ENCODE measurements around the gene COQ10A. TPM values are rescaled to one million over a fixed set of nuclear protein-coding genes. Genes with fewer than 3 reads are reported as not detected.
A peak's percentile ranks its signal among the peaks of the same experiment; 100 is the strongest.

The COQ10A gene
- total RNA-seq, 1 donor from 2014 or later = 23.6 TPM

- Mint-ChIP-seq H3K36me3 (ENCODE audit: insufficient read depth) (peaks cover 20% of the 10 kb centered on the region), H3K9me3 (ENCODE audit: low read depth) (no peaks in the 10 kb centered on the region), H3K4me3 (ENCODE audit: low read depth) (no peak overlapping the region), H3K4me1 (ENCODE audit: low read depth) (peaks cover 14% of the 10 kb centered on the region), H3K27me3 (peaks cover 5% of the 10 kb centered on the region), H3K27ac (no peak overlapping the region)
- no peak for TF ChIP-seq CTCF (IDR thresholded peaks at IDR 0.05; ENCODE audit: unreplicated experiment)
- DNase-seq (ENCODE audit: low spot score, unreplicated experiment) = no peak
These were observed 11.1 kb upstream of the COQ10A start for GRCh38 chr12:56255671-56256070.

- peaks cover 14% of the 10 kb centered on the region for H3K4me1 Mint-ChIP-seq (ENCODE audit: low read depth)
- H3K4me3 Mint-ChIP-seq (ENCODE audit: low read depth) = peak overlapping the region; percentile 93
- no peaks in the 10 kb centered on the region for H3K9me3 Mint-ChIP-seq (ENCODE audit: low read depth)
- no peak overlapping the region for H3K27ac Mint-ChIP-seq
- peaks cover 20% of the 10 kb centered on the region for H3K36me3 Mint-ChIP-seq (ENCODE audit: insufficient read depth)
- DNase-seq (ENCODE audit: low spot score, unreplicated experiment) = no peak
- peaks cover 5% of the 10 kb centered on the region for H3K27me3 Mint-ChIP-seq
- TF ChIP-seq CTCF (IDR thresholded peaks at IDR 0.05; ENCODE audit: unreplicated experiment) = no peak
These were observed 10.3 kb upstream of the COQ10A start for GRCh38 chr12:56256326-56256960.

GRCh38 chr12:56257071-56257470 lies 9.7 kb upstream of the COQ10A start:
- peak overlapping the region; percentile 93 for H3K4me3 Mint-ChIP-seq (ENCODE audit: low read depth)
- H3K27ac Mint-ChIP-seq = peak overlapping the region; percentile 94
- H3K27me3 Mint-ChIP-seq = peaks cover 5% of the 10 kb centered on the region
- peaks cover 14% of the 10 kb centered on the region for H3K4me1 Mint-ChIP-seq (ENCODE audit: low read depth)
- no peaks in the 10 kb centered on the region for H3K9me3 Mint-ChIP-seq (ENCODE audit: low read depth)
- no peak for TF ChIP-seq CTCF (IDR thresholded peaks at IDR 0.05; ENCODE audit: unreplicated experiment)
- peaks cover 18% of the 10 kb centered on the region for H3K36me3 Mint-ChIP-seq (ENCODE audit: insufficient read depth)
- no peak for DNase-seq (ENCODE audit: low spot score, unreplicated experiment)

GRCh38 chr12:56257491-56258067 lies 9.2 kb upstream of the COQ10A start:
- no peak for DNase-seq (ENCODE audit: low spot score, unreplicated experiment)
- H3K27ac Mint-ChIP-seq = peak overlapping the region; percentile 94

More at GRCh38 chr12:56257491-56258067, 9.2 kb upstream of the COQ10A start:
- H3K4me1 Mint-ChIP-seq (ENCODE audit: low read depth) = peaks cover 14% of the 10 kb centered on the region
- H3K9me3 Mint-ChIP-seq (ENCODE audit: low read depth) = no peaks in the 10 kb centered on the region
- no peak for TF ChIP-seq CTCF (IDR thresholded peaks at IDR 0.05; ENCODE audit: unreplicated experiment)
- H3K27me3 Mint-ChIP-seq = peaks cover 5% of the 10 kb centered on the region
- H3K36me3 Mint-ChIP-seq (ENCODE audit: insufficient read depth) = peaks cover 15% of the 10 kb centered on the region
- peak overlapping the region; percentile 93 for H3K4me3 Mint-ChIP-seq (ENCODE audit: low read depth)

Measured in progenitor cell of endocrine pancreas (in vitro differentiated cells).